Neural progenitor cell (in vitro differentiated cells): ENCODE measurements around the gene TCF4.

Experiments used
- EZH2 ChIP-seq: fragments of 200-600 bp; sonication (generic); IDR thresholded peaks from 2 replicates; pipeline ENCODE4 v1.6.1; 2017; ENCODE audit warnings: antibody characterized with exemption, mild to moderate bottlenecking, moderate library complexity
- EZH2phosphoT487 ChIP-seq: fragments of 200-600 bp; sonication (generic); IDR thresholded peaks from 2 replicates; pipeline ENCODE4 v1.6.1; 2017; ENCODE audit warnings: antibody characterized with exemption
- TF ChIP-seq, protein P1 (sequence below): fragments of 200-600 bp; sonication (generic); IDR thresholded peaks from 2 replicates; pipeline ENCODE4 v1.5.1; 2017; ENCODE audit warnings: antibody characterized with exemption, mild to moderate bottlenecking

GRCh38 chr18:55269622-55270021, 318.4 kb downstream of the TCF4 start:
- TF ChIP-seq, protein P1, sequence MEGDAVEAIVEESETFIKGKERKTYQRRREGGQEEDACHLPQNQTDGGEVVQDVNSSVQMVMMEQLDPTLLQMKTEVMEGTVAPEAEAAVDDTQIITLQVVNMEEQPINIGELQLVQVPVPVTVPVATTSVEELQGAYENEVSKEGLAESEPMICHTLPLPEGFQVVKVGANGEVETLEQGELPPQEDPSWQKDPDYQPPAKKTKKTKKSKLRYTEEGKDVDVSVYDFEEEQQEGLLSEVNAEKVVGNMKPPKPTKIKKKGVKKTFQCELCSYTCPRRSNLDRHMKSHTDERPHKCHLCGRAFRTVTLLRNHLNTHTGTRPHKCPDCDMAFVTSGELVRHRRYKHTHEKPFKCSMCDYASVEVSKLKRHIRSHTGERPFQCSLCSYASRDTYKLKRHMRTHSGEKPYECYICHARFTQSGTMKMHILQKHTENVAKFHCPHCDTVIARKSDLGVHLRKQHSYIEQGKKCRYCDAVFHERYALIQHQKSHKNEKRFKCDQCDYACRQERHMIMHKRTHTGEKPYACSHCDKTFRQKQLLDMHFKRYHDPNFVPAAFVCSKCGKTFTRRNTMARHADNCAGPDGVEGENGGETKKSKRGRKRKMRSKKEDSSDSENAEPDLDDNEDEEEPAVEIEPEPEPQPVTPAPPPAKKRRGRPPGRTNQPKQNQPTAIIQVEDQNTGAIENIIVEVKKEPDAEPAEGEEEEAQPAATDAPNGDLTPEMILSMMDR: no peak
- no peak for TF ChIP-seq EZH2
- no peak for TF ChIP-seq EZH2phosphoT487
